ENCODE results near the gene ATG10.
"Not testable (repeated sequence)": the region's sequence is repeated elsewhere in the genome, so short reads cannot be mapped to it uniquely, and the experiment has no call there.

The ATG10 gene

DNA sequence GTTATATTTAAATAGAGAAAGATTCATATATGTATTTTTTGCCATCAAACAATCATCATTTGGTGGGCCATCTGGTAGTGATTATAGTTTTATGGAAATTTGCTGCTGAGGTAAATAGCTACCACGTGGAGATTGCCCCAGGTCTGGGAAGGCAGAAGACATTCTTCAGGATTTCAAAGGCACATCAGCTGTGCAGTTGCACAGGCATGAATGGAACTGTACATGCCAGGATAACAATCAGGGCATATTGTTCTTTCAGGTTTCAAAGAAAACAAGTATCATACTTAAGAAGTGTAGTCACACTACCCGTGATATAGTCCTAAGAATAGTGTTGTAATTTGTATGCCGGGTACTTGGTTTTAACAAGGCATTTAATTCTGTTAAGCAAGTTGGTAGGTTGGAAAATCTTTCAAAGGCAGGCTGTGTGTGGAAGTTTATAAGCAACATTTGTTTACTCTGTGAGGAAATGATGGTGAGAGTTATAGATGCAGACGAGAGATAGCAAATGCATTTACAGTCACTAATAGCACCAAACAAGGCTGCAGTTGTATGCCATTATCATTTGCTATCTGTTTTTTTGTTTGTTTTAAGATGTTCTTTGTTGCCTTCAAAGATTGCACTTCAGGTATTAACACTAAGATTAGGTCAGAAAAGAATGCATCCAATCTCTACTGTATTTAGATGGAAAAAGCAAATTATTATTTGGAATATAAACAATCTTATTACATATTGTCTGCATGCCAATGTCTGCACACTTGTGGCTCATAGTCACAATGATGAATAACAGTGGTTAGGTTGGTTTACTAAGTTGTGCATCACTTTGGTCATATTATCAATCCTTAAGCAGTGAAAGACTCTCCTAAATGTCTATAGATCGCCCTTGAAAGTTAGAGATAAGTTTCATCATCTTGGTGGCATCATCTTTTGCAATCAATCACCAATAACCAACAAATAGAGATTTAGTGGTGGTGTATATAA is 251.1 kb downstream of the ATG10 start:
- no peak for DNase-seq (ENCODE audit: low read depth in 2 of 2)

DNA sequence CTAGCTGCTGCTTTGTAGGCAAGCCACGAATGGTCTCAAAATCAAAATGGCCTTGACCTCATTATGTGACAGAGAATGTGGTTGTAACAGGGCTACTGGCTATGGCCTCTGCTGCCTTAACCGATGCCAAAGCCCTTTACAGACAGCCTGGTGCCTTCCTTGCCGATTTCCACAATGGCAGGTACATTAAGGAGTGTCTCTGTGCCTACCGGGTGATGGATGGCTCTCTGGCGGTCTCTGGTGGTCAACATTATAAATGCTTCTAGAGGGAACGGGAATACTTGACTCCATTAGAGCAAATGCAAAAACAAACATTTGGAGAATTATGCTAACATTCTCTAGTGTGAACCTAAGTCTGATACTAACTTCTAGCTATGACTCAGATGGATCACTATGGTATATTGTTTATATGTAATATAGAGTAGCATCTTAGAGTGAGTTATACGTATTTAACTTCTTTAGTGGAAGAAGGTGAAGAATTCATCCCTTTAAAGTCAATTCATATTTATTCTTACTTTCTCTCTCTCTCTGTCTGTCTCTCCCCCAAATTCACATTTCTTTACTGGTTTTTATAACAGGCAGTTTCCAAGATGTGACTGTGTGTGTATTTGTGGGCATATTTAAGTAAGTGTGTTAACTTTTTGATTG is 253.8 kb downstream of the ATG10 start:
- DNase-seq (ENCODE audit: low read depth in 2 of 2) = peak; percentile 16 to 24

DNA sequence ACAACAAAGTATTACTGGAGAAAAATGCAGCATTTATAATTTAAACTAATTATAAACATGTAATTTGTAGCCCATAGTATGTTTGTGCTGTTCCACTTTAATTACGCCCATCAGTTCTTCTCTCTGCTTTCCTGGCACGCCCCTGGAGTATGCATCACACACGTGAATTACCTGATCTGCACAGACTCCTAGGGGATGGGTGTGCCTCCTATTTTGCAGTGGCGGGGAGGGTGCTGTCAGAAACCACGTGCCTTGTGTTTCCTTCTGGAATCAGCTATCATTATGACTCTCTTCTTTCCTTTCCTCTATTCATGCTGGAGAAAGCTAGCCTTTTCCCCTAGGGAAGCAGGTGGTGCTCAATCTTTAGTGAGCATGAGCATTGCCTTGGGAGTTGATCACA is 263.1 kb downstream of the ATG10 start:
- DNase-seq (ENCODE audit: low read depth in 2 of 2) = no peak

DNA sequence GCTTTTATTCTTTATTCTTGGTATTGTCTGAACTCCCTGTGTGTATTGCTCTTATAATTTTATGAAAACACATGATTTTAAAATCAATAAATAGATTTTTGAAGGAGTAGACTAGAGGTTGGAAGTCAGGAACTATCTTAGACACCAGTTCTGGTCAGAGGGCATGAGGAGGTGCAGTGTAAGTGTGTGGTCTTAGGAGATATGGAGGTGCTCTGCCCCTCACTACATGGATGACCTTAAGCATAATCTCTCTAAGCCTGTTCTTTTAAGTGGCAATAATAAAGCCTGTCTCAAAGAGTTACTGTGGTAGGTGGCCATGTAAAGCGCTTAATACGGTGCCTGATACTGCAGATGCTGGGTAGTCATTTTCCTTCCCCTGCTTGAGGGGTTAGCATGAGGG is 272.3 kb downstream of the ATG10 start:
- DNase-seq (ENCODE audit: low read depth in 2 of 2) = no peak

DNA sequence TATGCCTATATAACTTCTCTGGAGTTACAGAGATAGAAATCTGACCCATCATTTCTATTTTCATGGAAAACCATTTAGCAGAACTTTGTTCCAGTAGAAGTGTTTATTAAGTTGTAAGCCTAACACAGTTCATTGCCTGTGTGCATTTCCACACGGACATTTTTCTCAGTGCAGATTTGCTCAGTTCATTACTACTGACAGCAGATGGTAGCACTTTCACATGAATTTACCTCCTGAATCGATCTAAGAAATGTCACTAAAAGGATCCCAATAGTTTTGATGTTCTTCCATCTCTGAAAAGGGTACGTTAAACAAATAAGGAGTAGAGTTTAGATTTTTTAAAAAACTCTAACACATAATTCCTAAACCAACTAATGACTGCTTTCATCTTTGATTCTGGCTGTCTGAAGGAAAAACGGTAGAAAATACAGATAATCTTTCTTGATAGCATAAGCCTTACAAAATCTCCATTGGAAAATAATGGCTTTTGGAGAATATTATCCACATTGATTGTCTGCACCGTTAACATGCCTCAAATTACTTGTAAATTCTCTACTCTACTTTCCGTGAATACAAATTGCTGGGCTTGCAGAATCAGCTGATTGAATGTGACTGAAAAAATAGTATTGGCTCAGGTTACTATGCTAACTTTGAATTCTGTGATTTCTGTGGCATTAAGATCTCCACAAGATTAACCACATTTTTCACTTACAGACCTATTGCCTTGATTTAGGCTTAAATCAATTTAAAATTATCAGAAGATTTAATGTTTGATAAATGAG is 273.2 kb downstream of the ATG10 start:
- DNase-seq (ENCODE audit: low read depth in 2 of 2) = no peak

DNA sequence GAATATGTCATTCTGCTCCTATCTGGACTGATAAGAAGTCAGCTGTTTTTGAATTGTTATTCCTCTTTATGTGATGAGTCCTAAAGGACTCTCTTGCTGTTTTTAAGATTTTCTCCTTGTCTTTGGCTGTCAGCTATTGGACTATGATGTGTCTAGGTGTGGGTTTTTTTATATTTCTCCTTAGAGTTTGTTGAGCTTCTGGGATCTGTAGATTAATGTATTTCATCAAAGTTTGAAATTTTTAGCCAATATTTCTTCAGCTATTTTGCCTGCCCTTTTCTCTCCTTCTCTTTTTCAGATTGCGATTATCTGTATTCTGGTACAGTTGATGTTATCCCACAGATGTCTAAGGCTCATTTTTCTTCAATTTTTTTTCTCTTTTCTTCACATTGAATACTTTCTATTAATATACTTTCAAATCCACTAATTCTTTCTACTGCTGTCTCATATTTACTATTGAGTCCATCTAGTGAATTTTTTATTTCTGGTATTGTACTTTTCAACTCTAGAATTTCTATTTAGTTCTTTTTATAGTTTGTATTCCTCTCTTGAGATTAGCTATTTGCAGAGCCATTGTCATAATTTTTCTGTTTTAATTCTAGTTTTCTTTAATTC is 275.2 kb downstream of the ATG10 start:
- no peak for DNase-seq (ENCODE audit: low read depth in 2 of 2)

DNA sequence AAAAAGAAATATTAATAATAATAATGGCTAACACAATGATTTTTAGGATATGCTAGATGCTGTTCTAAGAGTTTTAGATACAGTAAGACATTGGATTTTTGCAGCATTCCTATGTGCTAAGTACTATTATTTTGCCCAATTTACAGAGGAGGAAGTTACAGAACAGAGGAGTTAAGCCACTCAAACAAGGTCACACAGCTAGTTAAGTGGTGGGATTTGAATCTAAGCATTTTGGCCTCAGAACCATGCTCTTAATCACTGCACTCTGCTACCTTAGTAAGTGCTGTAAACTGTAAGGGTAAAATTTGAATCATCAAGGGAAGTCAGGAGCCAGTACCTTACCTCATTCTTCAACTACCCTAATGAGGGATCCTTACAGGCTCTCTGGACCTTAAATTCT is 280.9 kb downstream of the ATG10 start:
- no peak for DNase-seq (ENCODE audit: low read depth in 2 of 2)

DNA sequence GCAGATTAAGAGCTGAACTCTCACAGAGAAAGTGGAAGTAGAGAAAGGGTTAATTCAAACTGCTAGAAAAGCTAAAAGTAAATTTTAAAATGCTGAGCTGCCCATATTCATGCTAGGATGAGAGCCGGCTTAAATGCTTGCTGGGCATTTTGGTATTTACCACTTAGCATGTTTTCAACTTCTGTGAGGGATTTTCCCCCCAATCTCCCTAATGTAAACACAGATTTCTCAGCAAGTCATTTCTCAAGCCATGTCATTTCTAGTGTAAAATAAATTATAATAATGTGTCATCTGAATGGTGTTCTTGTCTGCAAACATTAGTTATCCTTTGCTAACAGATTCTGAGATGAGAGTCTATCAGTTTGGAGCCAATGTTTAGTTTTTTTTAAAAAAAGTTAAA is 284.0 kb downstream of the ATG10 start:
- no peak for DNase-seq (ENCODE audit: low read depth in 2 of 2)

DNA sequence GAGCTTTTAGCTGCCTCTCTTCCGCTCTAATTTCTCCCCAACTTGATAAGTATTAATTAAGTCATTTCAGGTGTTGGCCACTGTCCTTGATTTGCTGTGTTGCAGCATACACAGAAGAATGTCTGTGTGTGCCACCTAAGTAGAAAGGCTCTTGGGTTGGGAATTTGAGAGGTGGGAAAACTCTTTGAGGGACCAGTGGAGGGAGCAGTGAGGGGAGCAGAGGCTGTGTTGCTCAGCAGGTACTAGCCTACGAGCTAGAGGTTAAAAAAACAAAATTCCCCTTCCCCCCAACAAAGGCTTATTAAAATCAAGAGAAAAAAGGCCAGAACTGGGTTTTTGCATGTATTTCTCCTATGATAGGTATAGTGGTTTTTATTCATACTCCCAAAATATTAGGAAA is 285.4 kb downstream of the ATG10 start:
- no peak for DNase-seq (ENCODE audit: low read depth in 2 of 2)

DNA sequence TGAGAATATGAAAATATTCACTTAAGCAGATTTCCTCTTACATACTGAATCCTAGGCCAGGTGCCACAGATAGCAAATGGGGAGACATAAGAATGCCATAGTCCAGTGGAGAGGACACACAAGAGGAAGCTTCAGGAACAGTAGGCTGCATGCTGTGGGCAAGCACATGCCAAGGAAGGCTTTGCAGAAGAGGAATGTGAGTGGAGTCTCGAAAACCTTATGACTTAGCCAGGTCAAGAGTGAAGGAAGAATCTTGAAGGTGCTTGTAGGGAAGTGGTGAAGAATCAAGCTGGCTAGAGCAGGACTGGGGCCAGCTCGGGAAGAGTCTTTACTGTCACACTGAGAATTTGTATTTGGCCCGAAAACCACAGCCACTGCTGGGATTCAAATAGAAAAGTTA is 285.9 kb downstream of the ATG10 start:
- DNase-seq (ENCODE audit: low read depth in 2 of 2) = no peak

DNA sequence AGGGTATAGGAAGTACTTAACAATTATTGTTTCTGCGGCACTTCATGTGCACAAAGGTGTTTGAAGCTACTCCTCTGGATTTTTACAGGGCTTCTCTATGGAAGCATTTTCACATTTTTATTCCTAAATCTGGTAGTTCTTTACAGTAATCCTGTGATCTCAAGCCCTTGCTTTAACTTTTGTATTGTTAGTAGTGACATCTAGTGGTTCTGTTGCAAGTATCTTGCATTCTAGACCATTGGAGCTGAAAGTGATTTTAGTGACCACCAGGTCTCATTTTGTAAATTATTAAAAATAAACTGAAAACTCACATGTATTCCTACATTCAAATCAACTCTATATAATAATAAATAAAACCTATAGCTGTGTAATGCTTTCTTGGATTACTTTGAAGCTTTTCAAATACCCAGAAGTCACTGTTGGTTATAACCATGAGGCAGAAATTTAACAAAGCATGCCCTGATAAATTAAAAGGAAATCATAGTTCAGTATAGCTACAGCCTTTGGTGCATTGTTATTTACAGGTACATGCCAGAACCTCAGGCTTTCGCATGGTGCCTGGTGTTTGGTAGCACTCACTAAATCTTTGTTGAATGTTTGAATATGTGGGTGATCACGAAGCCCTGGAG is 287.5 kb downstream of the ATG10 start:
- DNase-seq (ENCODE audit: low read depth in 2 of 2) = no peak

DNA sequence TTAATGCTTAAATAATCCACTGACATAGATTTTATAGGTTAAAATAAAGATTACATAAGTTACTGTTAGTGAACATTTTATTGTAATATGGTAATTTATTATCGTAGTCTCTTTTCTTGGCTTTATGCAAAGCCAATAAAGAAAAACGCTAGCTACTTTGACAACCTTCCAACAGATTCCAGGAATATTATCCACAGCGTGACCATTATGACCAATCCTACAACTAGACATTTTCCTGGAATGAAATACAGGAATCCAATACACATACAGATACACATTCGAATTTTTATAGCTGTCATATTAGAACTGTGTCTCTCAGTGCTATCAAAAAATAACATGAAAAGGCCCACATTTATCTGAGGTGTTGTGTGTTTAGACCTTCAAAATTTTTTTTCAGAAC is 293.2 kb downstream of the ATG10 start:
- no peak for DNase-seq (ENCODE audit: low read depth in 2 of 2)

DNA sequence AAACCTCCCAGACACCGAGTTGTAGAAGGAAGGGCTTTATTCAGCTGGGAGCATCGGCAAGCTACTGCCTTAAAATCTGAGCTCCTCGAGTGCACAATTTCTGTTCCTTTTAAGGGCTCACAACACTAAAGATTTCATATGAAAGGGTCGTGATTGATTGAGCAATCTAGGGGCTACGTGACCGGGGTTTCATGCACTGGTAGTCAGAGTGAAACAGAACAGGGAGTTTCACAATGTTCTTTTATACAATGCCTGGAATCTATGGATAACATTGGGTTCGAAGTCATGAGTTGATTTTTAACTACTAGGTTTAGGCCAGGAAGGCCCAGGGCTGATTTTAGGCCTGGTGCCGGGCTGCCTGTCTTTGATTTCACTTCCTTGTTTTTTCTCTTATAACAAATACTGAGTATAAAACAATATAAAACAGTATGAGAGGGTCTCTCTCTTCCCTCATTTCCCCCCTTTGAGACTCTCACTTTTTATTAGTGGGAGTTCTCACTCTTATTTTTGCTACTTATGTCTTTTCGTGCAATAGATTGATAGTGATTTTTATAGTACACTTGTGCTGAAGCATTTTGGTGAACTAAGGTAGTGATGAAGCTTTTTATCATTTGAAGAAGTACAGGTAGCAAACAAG is 295.6 kb downstream of the ATG10 start:
- DNase-seq (ENCODE audit: low read depth in 2 of 2) = not testable (repeated sequence)

DNA sequence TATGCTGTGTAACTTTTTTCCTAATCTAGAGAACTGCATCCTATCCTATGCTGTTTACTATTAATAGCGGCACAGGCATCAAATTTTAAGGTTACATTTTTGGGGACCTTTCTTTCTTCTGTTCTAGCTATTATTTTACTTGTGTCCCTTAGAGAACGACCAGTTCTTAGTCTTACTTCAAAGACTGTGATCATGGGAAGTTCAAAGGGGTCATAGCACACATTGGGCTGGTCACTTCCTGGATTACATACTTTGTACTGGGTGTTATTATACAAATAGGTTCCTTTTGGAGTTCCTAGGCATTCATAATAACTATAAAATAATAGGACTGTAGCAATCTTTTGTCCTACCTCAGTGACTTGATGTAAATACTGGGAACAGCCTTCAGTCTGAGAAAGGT is 297.5 kb downstream of the ATG10 start:
- not testable (repeated sequence) for DNase-seq (ENCODE audit: low read depth in 2 of 2)

DNA sequence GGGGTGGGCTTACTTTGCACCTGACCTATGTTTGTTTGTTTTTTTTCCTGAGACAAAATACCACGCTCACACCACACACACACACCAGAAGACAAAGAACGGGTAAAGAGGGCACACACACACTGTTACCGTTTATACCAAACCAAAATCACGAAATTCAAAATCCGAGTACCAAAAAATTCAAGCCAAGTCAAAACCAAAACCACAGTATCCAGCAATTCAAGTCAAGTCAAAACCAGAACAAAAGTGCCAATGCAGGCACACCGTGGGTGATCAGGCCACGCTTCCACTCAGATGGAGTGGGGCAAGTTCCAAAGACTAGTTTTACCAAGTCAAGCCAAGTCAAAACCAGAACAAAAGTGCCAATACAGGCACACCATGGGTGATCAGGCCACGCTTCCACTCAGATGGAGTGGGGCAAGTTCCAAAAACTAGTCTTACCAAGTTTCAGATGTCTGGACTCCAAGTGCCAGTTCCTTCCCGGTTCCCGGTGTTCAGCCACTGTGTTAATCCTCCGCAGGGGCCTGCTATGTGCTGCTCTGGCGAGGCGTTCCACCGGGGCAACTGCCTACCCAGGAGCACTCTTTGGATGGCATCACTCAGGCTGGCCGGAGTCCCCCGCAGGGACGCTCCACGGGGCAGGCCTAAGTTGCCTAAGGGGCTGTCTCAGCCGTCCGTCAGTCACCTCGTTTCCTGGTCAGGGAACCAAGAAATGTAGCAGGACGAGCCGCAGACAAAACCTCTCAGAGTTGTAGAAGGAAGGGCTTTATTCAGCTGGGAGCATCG is 300.9 kb downstream of the ATG10 start:
- DNase-seq (ENCODE audit: low read depth in 2 of 2) = not testable (repeated sequence)

DNA sequence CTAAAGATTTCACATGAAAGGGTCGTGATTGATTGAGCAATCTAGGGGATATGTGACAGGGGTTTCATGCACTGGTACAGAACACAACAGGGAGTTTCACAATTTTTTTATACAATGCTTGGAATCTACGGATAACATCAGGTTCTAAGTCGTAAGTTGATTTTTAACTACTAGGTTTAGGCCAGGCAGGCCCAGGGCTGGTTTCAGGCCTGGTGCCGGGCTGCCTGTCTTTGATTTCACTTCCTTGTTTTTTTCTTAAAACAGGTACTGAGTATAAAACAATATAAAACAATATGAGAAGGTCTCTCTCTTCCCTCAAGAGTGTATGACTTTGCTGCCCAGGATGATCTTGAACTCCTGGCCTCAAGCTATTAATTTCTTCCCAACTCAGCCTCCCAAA is 301.6 kb downstream of the ATG10 start:
- not testable (repeated sequence) for DNase-seq (ENCODE audit: low read depth in 2 of 2)

DNA sequence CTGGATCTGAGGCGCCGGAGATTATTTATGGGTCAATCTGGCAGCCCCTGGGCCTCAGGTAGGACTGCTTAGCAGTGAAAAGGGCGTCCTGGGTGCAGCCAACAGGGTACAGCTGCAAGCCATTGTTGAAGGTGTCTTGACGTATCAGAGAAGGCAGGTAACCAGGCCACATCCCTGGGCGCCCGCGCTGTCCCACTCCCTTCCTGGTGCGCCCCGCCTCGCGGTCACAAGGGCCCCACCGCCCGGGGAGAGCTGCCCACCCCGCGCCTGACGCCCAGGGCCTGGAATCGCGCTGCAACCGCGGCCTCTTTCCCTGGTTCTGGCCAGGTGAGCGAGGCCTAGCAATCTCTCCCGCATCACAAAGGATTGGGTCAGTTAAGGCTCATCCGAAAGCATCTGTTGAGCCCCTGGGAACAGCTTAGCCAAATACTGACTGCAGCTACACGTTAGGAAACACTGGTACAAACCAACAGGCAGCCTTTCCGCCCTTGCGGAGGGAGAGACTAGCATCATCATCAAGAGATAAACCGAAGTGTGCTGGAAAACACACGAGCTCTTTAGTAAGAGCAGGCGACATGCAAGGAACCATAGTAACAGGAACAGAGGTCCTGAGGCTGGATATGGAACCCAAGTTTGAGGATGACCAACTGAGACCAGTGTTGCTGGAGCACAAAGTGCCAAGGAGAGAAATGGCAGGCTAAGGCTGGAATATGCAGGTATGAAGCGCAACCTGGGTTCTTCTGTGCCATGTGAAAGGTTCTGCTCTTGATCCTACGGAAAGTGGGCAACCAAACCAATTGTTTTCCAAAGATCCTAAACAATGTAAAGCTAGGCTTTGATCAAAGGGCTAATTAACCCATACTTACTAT is 302.8 kb downstream of the ATG10 start:
- DNase-seq (ENCODE audit: low read depth in 2 of 2) = no peak

DNA sequence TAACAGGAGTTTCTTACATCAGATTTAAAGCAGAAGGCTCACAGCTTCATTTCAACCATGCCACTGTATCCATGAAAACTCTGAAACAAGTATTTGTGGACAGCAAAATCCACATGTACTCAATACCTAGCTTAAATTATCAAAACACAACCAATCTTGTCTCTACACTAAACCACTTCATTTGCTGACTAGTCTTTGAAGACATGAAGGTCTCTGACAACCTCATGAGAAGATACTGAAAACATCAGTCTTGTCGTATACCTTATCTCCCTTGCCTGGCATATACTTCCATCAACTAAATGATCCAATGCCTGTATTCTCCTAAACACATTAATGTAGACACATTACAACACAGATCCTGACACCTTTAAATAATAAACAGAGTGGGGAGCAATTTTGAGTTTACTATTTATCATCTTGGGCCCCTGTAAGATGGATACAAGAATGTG is 303.4 kb downstream of the ATG10 start:
- DNase-seq (ENCODE audit: low read depth in 2 of 2) = no peak
